Measurements from ENCODE around the gene TTC31. TPM values are rescaled to one million over a fixed set of nuclear protein-coding genes. Genes with fewer than 3 reads are reported as not detected.
A peak's percentile ranks its signal among the peaks of the same experiment; 100 is the strongest.

TTC31 gene
- total and polyA plus RNA-seq, 4 donors: 9.9 to 26.4 (median 15.8) TPM

DNA sequence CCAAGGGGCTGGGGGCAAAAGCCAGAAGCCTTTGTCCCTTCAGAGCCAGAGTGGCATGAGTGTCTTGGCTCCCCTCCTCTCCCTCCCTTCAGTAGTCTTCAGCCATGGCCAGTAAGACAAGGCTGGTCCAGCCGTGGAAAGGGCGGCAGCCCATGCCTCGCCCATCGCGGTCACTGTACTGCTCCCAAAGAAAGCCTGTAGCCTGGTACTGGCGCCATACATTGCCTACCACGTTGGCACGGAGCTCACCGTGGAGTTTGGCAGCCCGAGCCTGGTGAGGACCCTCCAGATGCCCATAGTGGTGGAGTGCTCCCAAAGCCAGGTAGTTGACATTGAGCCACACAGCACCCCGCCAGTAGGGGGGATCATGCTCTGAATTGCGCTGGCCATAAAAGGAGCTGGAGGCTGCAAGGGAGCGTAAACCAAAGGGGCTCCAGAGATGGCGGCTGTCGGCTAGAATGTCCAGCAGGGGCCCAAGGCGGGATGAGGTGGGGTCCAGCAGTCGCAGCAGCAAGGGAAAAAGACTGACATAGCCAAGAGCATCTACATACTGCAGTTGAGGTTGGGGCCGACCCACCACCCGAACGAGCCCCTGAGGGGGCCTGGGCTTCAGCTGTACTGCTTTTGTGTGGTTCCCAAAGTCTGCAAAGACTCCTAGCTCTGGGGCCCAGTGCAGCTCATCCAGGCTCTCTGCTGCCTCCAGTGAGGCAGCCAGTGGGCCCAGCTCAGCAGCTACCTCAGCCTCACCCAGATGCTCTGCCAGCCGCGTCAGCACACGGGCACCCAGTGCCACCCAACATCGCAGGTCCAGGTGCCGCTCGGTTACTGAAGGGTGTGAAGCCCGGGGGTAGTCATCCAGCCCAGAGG is 21.5 kb upstream of the TTC31 start:
- no peaks in the 10 kb centered on the region for H3K27me3 ChIP-seq (ENCODE audit: control insufficient read depth in 4 of 4, insufficient read depth in 4 of 4, low read length in 3 of 4)
- no peaks in the 10 kb centered on the region for H3K9me3 ChIP-seq (ENCODE audit: control insufficient read depth in 4 of 4, low read length in 3 of 4)
- no peak overlapping the region for H3K27ac ChIP-seq (ENCODE audit: low read depth in 1 of 2, low read length in 2 of 2)
- TF ChIP-seq HNF4G (IDR thresholded peaks at IDR 0.05): no peak
- no peak for TF ChIP-seq SP1 (IDR thresholded peaks at IDR 0.05)
- peak in 1 of 2 donors; percentile 4 for TF ChIP-seq RAD21 (IDR thresholded peaks at IDR 0.05)
- WGBS: 96% methylated on average over 27 of the region's 27 CpGs
- peaks cover 3 to 19% (median 9%) of the 10 kb centered on the region in 4 donors for H3K36me3 ChIP-seq (ENCODE audit: control insufficient read depth in 4 of 4, insufficient read depth in 3 of 4, low read depth in 1 of 4, low read length in 3 of 4)
- no peak overlapping the region for H3K9ac ChIP-seq (ENCODE audit: low read depth in 1 of 2, low read length in 2 of 2)
- H3K4me3 ChIP-seq (ENCODE audit: low read depth in 1 of 3, low read length in 3 of 3): no peak overlapping the region
- DNase-seq (ENCODE audit: low spot score): no peak
- H3K4me1 ChIP-seq (ENCODE audit: control insufficient read depth in 4 of 4, insufficient read depth in 4 of 4, low read length in 3 of 4): peaks cover 4 to 36% (median 29%) of the 10 kb centered on the region in 4 donors

DNA sequence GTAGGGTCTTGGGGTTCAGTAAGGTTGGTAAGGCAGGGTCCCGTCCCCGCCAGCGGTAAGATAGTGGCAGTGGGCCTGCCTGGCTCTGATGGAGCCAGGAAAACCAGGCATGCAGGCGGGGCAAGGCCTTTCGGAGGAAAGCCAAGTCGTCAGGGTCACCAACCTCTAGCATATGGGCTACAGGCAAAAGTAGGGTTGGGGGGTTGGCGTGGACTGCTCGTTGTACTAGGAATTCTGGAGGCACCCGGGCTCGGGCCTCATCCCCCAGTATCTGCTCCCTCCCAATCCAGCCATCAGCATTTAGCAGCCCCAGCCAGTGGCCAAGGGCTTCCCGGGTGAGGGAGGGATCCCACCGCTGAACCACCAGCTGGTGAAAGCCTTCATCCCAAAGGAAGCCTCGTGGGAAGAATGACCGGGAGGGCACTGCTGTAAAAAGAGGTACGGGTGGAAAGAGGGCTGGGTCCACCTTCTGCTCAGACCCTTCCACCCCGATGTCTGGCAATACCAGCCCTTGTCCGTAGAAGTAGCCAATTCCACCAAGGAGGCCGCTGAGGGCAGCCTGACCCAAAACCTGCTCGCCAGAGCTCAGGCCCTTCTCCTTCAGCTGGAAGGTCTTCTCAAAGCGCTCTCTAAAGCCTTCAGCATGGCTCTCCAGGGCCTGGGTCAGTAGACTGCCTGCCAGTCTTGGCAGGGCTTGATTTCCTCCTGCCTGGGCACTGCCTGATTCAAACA is 20.7 kb upstream of the TTC31 start:
- no peak overlapping the region for H3K27ac ChIP-seq (ENCODE audit: low read depth in 1 of 2, low read length in 2 of 2)

More for the DNA sequence above, 20.7 kb upstream of the TTC31 start:
- Histone ChIP-seq H3K4me1 (ENCODE audit: control insufficient read depth in 4 of 4, insufficient read depth in 4 of 4, low read length in 3 of 4) (peaks cover 4 to 28% (median 22%) of the 10 kb centered on the region in 4 donors), H3K9ac (ENCODE audit: low read depth in 1 of 2, low read length in 2 of 2) (no peak overlapping the region), H3K27me3 (ENCODE audit: control insufficient read depth in 4 of 4, insufficient read depth in 4 of 4, low read length in 3 of 4) (no peaks in the 10 kb centered on the region), H3K9me3 (ENCODE audit: control insufficient read depth in 4 of 4, low read length in 3 of 4) (no peaks in the 10 kb centered on the region), H3K36me3 (ENCODE audit: control insufficient read depth in 4 of 4, insufficient read depth in 3 of 4, low read depth in 1 of 4, low read length in 3 of 4) (peaks cover 3 to 19% (median 9%) of the 10 kb centered on the region in 4 donors), H3K4me3 (ENCODE audit: low read depth in 1 of 3, low read length in 3 of 3) (no peak overlapping the region)
- no peak for DNase-seq (ENCODE audit: low spot score)
- TF ChIP-seq FOXA1 (IDR thresholded peaks at IDR 0.05): no peak
- TF ChIP-seq RAD21 (IDR thresholded peaks at IDR 0.05): no peak
- TF ChIP-seq, protein P1, sequence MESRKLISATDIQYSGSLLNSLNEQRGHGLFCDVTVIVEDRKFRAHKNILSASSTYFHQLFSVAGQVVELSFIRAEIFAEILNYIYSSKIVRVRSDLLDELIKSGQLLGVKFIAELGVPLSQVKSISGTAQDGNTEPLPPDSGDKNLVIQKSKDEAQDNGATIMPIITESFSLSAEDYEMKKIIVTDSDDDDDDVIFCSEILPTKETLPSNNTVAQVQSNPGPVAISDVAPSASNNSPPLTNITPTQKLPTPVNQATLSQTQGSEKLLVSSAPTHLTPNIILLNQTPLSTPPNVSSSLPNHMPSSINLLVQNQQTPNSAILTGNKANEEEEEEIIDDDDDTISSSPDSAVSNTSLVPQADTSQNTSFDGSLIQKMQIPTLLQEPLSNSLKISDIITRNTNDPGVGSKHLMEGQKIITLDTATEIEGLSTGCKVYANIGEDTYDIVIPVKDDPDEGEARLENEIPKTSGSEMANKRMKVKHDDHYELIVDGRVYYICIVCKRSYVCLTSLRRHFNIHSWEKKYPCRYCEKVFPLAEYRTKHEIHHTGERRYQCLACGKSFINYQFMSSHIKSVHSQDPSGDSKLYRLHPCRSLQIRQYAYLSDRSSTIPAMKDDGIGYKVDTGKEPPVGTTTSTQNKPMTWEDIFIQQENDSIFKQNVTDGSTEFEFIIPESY (IDR thresholded peaks at IDR 0.05): no peak
- no peak for TF ChIP-seq YY1 (IDR thresholded peaks at IDR 0.05)
- no peak for TF ChIP-seq EGR1 (IDR thresholded peaks at IDR 0.05; ENCODE audit: low read depth in 2 of 2)
- TF ChIP-seq HNF4G (IDR thresholded peaks at IDR 0.05): no peak
- no peak for TF ChIP-seq TAF1 (conservative IDR thresholded peaks at IDR 0.05)
- TF ChIP-seq NR2F2 (IDR thresholded peaks at IDR 0.05): no peak
- TF ChIP-seq, protein P2, sequence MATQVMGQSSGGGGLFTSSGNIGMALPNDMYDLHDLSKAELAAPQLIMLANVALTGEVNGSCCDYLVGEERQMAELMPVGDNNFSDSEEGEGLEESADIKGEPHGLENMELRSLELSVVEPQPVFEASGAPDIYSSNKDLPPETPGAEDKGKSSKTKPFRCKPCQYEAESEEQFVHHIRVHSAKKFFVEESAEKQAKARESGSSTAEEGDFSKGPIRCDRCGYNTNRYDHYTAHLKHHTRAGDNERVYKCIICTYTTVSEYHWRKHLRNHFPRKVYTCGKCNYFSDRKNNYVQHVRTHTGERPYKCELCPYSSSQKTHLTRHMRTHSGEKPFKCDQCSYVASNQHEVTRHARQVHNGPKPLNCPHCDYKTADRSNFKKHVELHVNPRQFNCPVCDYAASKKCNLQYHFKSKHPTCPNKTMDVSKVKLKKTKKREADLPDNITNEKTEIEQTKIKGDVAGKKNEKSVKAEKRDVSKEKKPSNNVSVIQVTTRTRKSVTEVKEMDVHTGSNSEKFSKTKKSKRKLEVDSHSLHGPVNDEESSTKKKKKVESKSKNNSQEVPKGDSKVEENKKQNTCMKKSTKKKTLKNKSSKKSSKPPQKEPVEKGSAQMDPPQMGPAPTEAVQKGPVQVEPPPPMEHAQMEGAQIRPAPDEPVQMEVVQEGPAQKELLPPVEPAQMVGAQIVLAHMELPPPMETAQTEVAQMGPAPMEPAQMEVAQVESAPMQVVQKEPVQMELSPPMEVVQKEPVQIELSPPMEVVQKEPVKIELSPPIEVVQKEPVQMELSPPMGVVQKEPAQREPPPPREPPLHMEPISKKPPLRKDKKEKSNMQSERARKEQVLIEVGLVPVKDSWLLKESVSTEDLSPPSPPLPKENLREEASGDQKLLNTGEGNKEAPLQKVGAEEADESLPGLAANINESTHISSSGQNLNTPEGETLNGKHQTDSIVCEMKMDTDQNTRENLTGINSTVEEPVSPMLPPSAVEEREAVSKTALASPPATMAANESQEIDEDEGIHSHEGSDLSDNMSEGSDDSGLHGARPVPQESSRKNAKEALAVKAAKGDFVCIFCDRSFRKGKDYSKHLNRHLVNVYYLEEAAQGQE (IDR thresholded peaks at IDR 0.05): no peak
- TF ChIP-seq, protein P3, sequence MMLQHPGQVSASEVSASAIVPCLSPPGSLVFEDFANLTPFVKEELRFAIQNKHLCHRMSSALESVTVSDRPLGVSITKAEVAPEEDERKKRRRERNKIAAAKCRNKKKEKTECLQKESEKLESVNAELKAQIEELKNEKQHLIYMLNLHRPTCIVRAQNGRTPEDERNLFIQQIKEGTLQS (IDR thresholded peaks at IDR 0.05): no peak
- no peak for TF ChIP-seq GABPA (IDR thresholded peaks at IDR 0.05 in 1 of 2, conservative IDR thresholded peaks at IDR 0.05 in 1 of 2)
- WGBS: 95% methylated on average over 20 of the region's 20 CpGs
